HG03025 (cell line): ENCODE results near the gene LOXHD1.

ENCODE experiments used
- ATAC-seq: cut with Tn5 transposase; IDR thresholded peaks from one replicate; pipeline ENCODE4 v1.9.1; 2021; ENCODE audit warnings: mild to moderate bottlenecking, moderate library complexity; ENCODE audit not compliant: unreplicated experiment, low FRiP score

The LOXHD1 gene

GRCh38 chr18:46485675-46486194 is 171.3 kb downstream of the LOXHD1 start:
- ATAC-seq: no peak

DNA sequence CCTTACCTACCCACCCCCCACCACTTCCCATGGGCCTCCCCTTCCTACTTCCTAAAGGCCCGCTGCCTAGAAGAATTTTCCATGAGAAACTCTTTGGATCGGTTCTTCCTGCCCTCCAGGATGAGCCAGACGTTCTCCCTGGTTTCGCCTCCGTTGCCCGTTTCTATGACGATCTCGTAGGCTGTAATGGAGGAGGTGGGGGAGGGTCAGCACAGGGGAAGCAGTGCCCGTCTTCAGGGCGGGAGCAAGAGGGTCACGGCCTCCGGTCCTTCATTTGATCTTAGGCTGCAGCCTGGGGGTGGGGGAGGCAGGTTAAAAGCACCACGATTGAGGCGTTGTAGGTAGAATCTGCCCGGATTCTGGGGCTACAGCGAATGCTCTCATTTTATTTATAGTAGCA is 172.0 kb downstream of the LOXHD1 start:
- no peak for ATAC-seq

DNA sequence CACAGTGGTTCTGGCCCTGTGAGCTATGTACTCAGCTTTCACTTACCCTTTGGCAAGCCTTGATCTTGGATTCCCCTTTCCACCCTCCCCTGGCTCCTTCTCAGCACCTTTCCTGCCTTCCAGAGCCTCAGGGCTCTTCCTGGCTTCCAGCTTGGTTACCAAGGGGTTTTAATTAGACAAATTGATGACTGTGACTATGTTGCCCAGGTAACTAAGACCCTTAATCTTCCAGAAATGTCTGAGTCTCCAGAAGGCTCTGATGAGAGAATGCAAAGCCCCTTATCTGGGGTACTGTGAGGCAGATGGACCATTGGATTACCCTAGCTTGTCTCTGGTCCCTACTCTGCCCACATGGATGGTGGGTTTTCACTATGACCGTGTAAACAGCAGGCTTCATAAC is 174.2 kb downstream of the LOXHD1 start:
- ATAC-seq: no peak

DNA sequence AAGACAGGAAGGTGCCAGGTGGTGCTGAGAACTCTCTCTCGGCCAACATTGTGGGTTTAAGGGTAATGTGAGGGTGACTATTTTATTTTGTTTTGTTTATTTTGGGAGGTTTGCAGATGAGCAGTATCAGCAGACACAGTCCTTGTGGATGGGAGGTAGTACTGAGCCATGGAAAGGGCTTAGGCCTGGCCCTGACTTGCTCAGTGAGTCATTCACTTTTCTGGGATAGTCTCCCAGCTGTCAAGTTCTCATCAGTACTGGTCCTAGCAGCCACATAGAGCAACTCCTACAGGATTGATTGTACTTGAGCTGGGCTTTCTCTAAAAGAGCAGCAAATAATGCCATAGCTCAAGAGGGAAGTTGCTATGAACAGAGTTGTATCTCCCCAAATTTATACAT is 175.2 kb downstream of the LOXHD1 start:
- ATAC-seq: no peak

DNA sequence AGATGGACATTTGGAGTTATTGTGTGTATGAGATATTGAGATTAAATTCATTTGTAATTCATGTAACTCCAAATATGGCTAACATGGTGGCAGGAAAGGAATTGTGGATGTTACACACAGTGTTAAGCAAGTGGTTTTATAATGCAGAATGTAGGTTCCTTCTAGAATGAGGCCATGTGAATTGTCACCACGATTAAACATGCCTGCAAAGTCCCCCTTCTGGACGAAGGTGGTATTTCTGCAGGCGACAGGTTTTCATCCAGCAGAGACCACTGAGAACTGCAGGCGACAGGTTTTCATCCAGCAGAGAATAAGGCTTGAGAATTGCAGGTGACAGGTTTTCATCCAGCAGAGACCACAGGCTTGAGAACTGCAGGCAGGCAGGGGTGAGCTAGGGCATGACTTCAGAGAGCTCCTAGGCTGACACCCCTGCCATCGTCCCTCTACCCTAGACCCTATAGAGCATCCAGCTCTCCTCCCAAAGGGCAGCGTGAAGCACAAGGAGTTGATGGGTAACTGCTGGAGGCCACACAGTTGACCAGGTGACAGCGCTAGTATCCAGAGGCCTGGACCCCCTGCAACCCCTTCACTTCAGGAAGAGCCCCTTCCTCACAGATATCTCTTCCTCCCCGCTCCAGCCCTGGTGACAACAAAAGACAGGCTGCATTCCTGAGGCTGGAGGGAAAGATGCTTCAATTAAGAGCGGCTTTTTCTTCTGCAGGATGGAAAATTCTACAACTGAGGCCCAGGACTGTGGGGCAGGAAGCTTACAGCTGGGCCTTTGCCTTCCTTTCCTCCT is 175.8 kb downstream of the LOXHD1 start:
- no peak for ATAC-seq

GRCh38 chr18:46480226-46480625 is 176.8 kb downstream of the LOXHD1 start:
- ATAC-seq: no peak

- ATAC-seq: no peak
These were observed 178.2 kb downstream of the LOXHD1 start for GRCh38 chr18:46478796-46479195.

DNA sequence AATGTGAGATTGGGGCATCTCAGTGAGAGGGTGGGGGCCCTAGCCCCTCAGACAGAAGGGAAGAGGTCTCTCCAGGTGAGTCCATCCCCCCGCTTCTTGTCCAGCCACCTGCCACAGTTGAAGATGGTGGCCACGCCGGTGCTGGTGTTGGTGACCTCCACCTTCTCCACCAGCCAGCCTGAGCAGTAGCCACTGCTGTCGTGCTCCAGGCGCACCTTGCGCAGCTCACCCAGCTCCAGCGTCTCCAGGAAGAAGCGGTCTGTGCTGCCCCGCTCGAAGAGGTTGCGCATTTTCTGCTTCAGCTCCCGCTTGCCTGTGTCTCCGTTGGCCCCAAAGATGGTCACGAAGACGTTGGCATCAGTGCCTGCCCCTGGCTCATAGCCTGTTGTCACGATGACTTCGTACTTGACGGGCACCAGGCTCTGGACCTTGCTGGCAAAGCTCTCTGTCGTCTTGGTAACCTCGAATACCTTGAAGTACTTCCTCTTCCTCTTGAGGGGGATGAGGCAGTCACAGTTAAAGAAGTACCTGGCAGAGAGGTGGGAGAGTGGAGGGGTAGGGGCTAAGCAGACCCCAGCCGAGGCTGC is 179.5 kb downstream of the LOXHD1 start:
- no peak for ATAC-seq

DNA sequence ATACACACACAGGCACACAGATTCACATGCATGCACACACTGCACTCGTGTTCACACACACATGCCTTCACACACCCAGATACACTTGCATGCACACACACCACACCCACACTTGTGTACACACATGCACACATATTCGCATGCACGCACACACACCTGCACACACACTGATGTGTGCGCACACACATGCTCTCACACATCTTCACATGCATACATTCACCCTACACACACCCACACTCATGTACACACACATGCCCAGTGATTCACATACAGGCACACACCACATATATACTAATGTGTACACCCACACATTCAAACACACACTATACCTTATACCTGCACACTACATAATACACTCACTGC is 181.6 kb downstream of the LOXHD1 start:
- no peak for ATAC-seq

- no peak for ATAC-seq
These were observed 182.3 kb downstream of the LOXHD1 start for GRCh38 chr18:46474487-46475389.

DNA sequence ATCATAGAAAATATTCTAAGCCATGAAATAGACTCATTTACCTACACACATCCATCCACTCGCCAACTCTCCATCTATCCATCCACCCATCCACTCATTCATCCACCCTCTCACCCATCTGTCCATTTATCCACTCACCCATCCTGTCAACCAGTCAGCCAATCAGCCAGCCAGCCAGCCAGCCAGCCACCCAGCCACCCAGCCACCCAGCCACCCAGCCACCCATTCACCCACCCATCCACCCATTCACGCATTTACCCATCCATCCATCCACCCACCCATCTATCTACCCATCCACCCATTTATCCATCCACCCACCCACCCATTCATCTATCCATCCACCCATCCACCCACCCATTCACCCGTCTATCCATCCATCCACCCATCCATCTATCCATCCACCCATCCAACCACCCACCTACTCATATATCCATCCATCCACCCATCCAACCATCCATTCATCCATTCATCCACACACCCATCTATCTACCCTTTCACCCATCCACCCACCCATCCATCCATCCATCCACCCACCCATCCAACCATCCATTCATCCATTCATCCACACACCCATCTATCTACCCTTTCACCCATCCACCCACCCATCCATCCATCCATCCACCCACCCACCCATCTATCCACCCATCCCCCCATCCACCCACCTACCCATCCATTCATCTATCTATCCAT is 185.1 kb downstream of the LOXHD1 start:
- no peak for ATAC-seq

DNA sequence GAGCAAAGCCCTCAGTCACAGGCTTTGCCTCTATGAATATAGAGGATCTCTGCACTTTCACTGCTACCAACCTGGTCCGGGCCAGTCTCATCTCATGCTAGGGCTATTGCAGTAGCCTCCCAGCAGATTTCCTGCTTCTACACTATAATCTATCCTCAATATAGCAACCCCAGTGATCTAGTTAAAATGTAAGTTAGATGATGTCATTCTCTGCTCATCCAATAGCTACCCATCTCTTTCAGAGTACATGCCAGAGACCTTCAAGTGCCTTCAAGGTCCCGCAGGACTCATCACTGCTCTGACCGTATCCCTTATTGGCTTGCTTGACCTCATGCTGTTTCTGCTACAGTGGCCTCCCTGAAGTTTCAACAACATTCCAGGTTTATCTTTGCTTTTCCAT is 186.3 kb downstream of the LOXHD1 start:
- no peak for ATAC-seq

- no peak for ATAC-seq
These were observed 187.7 kb downstream of the LOXHD1 start for GRCh38 chr18:46469186-46469915.

DNA sequence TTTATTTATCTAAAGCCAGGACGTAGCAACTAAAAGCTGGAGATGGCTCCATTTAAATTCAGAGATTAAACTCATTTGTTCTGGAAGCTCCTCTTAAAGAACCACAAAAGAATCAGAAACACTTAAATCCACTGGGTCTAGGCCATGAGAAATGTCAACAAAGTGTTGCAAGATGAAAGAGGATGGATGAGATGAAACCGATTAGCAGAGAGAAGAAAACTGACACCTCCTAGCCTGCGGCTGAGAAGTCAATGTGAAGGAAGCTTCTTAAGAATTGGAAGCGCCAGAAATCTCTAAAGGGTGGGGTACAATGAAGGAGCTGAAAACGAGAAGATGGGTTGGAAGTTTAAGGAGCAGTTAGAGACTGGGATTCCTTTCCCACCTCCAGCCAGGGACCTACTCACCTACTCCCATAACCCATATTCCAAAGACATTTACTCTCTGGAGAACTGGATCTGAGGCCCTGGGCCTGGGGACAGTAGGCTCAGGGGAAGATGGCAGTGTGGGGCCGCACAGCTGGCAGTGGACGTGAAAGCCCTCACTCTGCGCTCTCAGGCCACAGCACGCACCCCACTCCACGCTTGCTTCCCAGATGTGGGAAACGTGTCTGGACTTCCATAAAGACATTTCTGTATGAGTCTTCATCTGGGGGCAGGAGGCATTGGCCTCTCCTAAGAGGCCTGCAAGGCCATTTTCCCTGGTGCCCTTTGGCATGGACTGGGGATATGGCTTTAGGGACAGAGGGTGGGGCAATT is 188.4 kb downstream of the LOXHD1 start:
- ATAC-seq: no peak

DNA sequence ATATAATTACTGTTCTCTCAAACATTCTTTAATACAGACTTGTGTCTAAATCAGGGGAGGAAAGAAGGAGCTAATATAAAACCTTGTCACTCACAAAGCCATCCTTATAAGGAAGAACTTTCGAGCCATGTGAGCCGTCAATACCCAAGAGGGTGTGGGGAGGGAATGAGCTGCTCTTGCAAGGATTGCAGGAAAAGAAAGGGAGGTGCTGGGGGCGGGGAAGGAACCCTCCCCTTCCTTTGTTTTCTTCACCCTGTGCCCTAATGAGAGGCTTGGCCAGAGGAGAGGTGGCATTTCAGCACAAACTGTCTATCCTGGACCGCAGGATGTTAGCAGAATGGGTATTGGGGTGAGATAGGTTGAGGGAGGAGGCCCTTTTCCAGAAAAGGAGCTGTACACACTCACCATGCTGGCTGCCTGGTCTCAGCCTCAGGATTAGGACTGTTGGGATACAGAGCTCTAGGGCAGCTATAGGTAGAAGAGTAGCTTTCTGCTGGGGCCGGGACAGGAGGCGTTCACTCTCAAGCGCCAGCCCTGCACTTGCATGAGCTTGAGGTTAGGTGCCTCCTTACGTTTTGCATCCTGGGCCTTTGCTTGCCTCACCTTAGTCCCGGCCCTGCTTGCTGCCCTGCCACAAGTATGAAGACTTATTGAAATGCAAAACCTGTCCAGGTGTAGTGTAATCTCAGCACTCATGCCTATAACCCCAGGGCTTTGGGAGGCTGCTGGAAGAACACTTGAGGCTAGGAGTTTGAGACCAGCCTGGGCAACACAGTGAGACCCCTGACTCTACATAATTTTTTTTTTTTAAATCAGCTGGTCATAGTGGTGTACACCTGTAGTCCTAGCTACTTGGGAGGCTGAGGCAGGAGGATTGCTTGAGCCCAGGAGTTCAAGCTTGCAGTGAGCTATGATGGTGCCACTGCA is 190.5 kb downstream of the LOXHD1 start:
- ATAC-seq: no peak

DNA sequence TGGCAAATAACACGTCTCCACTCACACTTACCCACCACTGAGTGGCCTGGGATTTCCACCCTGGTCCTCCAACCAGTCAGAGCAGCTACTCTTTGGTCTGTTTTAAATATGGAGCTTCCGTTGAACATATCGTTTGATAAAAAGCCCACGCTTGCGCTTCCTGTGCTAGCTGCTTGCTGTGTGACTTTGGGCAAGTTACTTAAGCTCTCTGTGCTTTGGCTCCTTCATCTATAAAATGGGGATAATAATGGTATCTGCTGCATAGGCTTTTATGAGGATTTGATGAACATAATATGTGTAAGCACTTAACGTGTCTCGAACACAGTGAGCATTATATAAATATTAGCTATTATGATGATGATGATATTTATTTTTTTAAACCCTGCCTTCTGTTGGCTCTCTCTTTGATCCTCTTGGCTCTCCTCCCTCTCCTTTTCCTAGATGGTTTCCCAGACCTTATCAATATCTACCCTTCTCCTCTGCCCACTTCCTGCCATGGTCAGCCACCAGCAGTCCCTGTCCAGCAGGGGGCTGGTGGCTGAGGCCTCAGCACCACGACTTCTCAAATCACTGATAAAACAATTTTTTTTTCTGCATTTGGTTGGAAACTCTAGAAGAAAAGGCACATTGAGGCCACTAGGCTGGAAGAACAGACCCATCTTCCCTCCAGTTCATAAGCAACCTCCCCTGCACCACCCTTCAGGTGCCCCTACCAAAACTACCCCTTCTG is 191.9 kb downstream of the LOXHD1 start:
- ATAC-seq: no peak

GRCh38 chr18:46462523-46462922 is 194.5 kb downstream of the LOXHD1 start:
- ATAC-seq: no peak
